Trophoblast cell (in vitro differentiated cells and primary cell): ENCODE data around the gene RPL5.

Experiments used
- DNase-seq, 2 donors: peaks; one replicate each; pipeline ENCODE4 v3.0.0-alpha.2; 2016
- H2AFZ ChIP-seq: 2 replicates; pipeline ENCODE4 v1.6.1; 2013; ENCODE audit warnings: low read length, moderate library complexity, mild to moderate bottlenecking; ENCODE audit not compliant: insufficient read depth, poor library complexity
- H2AK5ac ChIP-seq: 2 replicates; pipeline ENCODE4 v1.6.1; 2013; ENCODE audit warnings: mild to moderate bottlenecking, low read length
- H2BK120ac ChIP-seq: 2 replicates; pipeline ENCODE4 v1.6.1; 2013; ENCODE audit warnings: low read length, mild to moderate bottlenecking, moderate library complexity; ENCODE audit not compliant: insufficient read depth, poor library complexity
- H2BK12ac ChIP-seq: 2 replicates; pipeline ENCODE4 v1.6.1; 2013; ENCODE audit warnings: mild to moderate bottlenecking, low read length, moderate library complexity
- H2BK5ac ChIP-seq: 2 replicates; pipeline ENCODE4 v1.6.1; 2013; ENCODE audit warnings: low read length, low read depth, moderate library complexity, mild to moderate bottlenecking; ENCODE audit not compliant: poor library complexity
- H3K14ac ChIP-seq: 2 replicates; pipeline ENCODE4 v1.6.1; 2013; ENCODE audit warnings: mild to moderate bottlenecking, low read length
- H3K18ac ChIP-seq: 2 replicates; pipeline ENCODE4 v1.6.1; 2013; ENCODE audit warnings: mild to moderate bottlenecking, low read length
- H3K23ac ChIP-seq: 2 replicates; pipeline ENCODE4 v1.6.1; 2013; ENCODE audit warnings: low read length
- H3K27ac ChIP-seq: 2 replicates; pipeline ENCODE4 v1.5.1; 2013; ENCODE audit warnings: low read depth, mild to moderate bottlenecking, inconsistent platforms, low read length, moderate library complexity
- H3K27me3 ChIP-seq: 2 replicates; pipeline ENCODE4 v1.6.1; 2013; ENCODE audit warnings: inconsistent platforms, mild to moderate bottlenecking, low read length, moderate library complexity; ENCODE audit not compliant: insufficient read depth
- H3K36me3 ChIP-seq, 2 experiments: 1 replicate in 1 of 2; 2 replicates in 1 of 2; pipeline ENCODE4 v1.6.1; 2013; ENCODE audit warnings: low read length in 2 of 2, mild to moderate bottlenecking in 2 of 2, moderate library complexity in 1 of 2; ENCODE audit not compliant: insufficient read depth in 2 of 2, control insufficient read depth in 1 of 2
- H3K4ac ChIP-seq: 2 replicates; pipeline ENCODE4 v1.6.1; 2013; ENCODE audit warnings: low read depth, mild to moderate bottlenecking, low read length, moderate library complexity
- H3K4me1 ChIP-seq, 2 experiments: 1 replicate in 1 of 2; 2 replicates in 1 of 2; pipeline ENCODE4 v1.6.1; 2013; ENCODE audit warnings: low read length in 2 of 2, mild to moderate bottlenecking in 2 of 2, moderate library complexity in 1 of 2; ENCODE audit not compliant: insufficient read depth in 2 of 2, control insufficient read depth in 1 of 2
- H3K4me2 ChIP-seq: 2 replicates; pipeline ENCODE4 v1.6.1; 2013; ENCODE audit warnings: inconsistent platforms, mild to moderate bottlenecking, low read length, moderate library complexity
- H3K4me3 ChIP-seq: 2 replicates; pipeline ENCODE4 v1.5.1; 2013; ENCODE audit warnings: mild to moderate bottlenecking, low read depth, low read length, inconsistent platforms
- H3K79me1 ChIP-seq: one replicate; pipeline ENCODE4 v1.6.1; 2013; ENCODE audit warnings: low read length
- H3K79me2 ChIP-seq: 2 replicates; pipeline ENCODE4 v1.6.1; 2013; ENCODE audit warnings: low read length, mild to moderate bottlenecking; ENCODE audit not compliant: control insufficient read depth, insufficient read depth, poor library complexity
- H3K9ac ChIP-seq: 2 replicates; pipeline ENCODE4 v1.6.1; 2013; ENCODE audit warnings: mild to moderate bottlenecking, low read length
- H3K9me3 ChIP-seq: 2 replicates; pipeline ENCODE4 v1.6.1; 2013; ENCODE audit warnings: low read depth, mild to moderate bottlenecking, control low read depth, inconsistent platforms, low read length; ENCODE audit not compliant: insufficient read depth
- H4K12ac ChIP-seq: 2 replicates; pipeline ENCODE4 v1.6.1; 2013; ENCODE audit warnings: low read depth, mild to moderate bottlenecking, low read length, moderate library complexity
- H4K8ac ChIP-seq: 2 replicates; pipeline ENCODE4 v1.6.1; 2013; ENCODE audit warnings: low read depth, mild to moderate bottlenecking, low read length, moderate library complexity
- H4K91ac ChIP-seq: one replicate; pipeline ENCODE4 v1.6.1; 2013; ENCODE audit warnings: low read depth, mild to moderate bottlenecking, low read length, moderate library complexity
- WGBS: extraction: QIAGEN DNeasy Blood & Tissue Kit; methylation state at CpG from one replicate; pipeline ENCODE4 v1.1.7; 2013; ENCODE audit warnings: missing lambda C conversion rate; ENCODE audit not compliant: insufficient read length, insufficient coverage; ENCODE audit errors: extremely low coverage; 5-methylcytosine and 5-hydroxymethylcytosine counted together

RPL5 gene

DNA sequence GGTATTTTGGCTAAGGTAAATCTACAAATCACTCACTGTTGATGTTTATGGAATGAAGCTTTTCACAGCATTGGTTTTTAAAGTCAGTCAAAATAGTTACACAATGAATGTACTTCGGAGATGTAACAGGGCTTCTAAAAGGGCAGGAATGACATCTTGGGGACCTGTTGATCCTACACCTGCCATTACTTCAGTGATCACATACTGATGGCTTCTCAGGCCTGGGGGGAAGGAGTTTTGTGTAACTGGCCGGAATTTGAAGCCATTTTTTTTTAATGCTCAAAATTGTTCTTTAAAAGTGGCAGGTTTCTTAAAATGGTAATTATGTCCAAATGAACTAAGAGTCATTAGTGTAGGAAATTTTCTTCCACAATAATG lies 11.2 kb downstream of the RPL5 start:
- Histone ChIP-seq H3K9me3 (no peaks in the 10 kb centered on the region), H3K14ac (no peak overlapping the region), H4K91ac (no peak overlapping the region), H2BK12ac (no peak overlapping the region), H3K27ac (no peak overlapping the region), H3K4ac (no peak overlapping the region), H3K23ac (no peak overlapping the region), H2BK5ac (no peak overlapping the region), H2BK120ac (no peak overlapping the region), H4K8ac (no peak overlapping the region), H3K4me1 (no peaks in the 10 kb centered on the region), H3K4me2 (no peak overlapping the region), H3K18ac (no peak overlapping the region), H3K9ac (no peak overlapping the region), H3K79me2 (no peaks in the 10 kb centered on the region), H4K12ac (no peak overlapping the region), H3K4me3 (no peak overlapping the region), H3K27me3 (no peaks in the 10 kb centered on the region), H2AK5ac (no peak overlapping the region), H3K36me3 (peaks cover 12 to 22% of the 10 kb centered on the region in 2 experiments), H3K79me1 (no peaks in the 10 kb centered on the region), H2AFZ (no peak overlapping the region)
- WGBS: no CpG with 5 or more reads among the region's 2 CpGs
- no peak for DNase-seq

GRCh38 chr1:92843429-92844352 lies 11.9 kb downstream of the RPL5 start:
- no peak overlapping the region for H3K23ac ChIP-seq
- H2AFZ ChIP-seq: no peak overlapping the region
- H4K8ac ChIP-seq: no peak overlapping the region
- H3K79me2 ChIP-seq: no peaks in the 10 kb centered on the region
- H3K4me3 ChIP-seq: no peak overlapping the region
- H3K4ac ChIP-seq: no peak overlapping the region
- no peak overlapping the region for H3K4me2 ChIP-seq
- H3K27me3 ChIP-seq: no peaks in the 10 kb centered on the region
- H2BK120ac ChIP-seq: no peak overlapping the region
- no peaks in the 10 kb centered on the region for H3K79me1 ChIP-seq
- no peaks in the 10 kb centered on the region for H3K4me1 ChIP-seq
- no peak overlapping the region for H2BK5ac ChIP-seq
- no CpG with 5 or more reads among the region's 8 CpGs for WGBS
- H3K36me3 ChIP-seq: peaks cover 12 to 20% of the 10 kb centered on the region in 2 experiments
- no peak overlapping the region for H2BK12ac ChIP-seq
- no peak overlapping the region for H2AK5ac ChIP-seq
- DNase-seq: no peak
- no peak overlapping the region for H3K27ac ChIP-seq
- H4K12ac ChIP-seq: no peak overlapping the region
- H3K18ac ChIP-seq: no peak overlapping the region
- no peak overlapping the region for H3K9ac ChIP-seq
- no peak overlapping the region for H4K91ac ChIP-seq
- H3K14ac ChIP-seq: no peak overlapping the region
- no peaks in the 10 kb centered on the region for H3K9me3 ChIP-seq

DNA sequence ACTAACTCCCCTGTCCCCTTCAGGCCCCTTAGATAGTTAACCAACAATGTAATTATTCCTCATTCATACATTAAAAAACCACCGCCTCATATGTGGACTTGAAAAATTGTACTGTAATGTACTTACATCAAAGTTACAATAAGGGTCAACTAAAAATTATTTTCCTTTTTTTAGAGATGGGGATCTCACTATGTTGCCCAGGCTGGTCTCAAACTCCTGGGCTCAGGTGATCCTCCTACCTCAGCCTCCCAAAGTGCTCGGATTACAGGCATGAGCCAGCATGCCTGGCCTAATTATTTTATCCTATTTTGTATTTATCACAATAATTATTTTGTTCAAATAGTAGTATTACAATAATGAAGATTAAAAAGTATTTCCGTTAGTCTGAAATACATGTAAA lies 12.6 kb downstream of the RPL5 start:
- no CpG with 5 or more reads among the region's 3 CpGs for WGBS
- Histone ChIP-seq H3K23ac (no peak overlapping the region), H3K79me1 (no peaks in the 10 kb centered on the region), H3K79me2 (no peaks in the 10 kb centered on the region), H3K4ac (no peak overlapping the region), H3K4me3 (no peak overlapping the region), H2BK5ac (no peak overlapping the region), H3K4me1 (no peaks in the 10 kb centered on the region), H2BK120ac (no peak overlapping the region), H3K36me3 (peaks cover 9 to 14% of the 10 kb centered on the region in 2 experiments), H3K18ac (no peak overlapping the region), H2BK12ac (no peak overlapping the region), H4K12ac (no peak overlapping the region), H3K9ac (no peak overlapping the region), H3K27me3 (no peaks in the 10 kb centered on the region), H2AFZ (no peak overlapping the region), H3K14ac (no peak overlapping the region), H3K27ac (no peak overlapping the region), H4K8ac (no peak overlapping the region), H3K9me3 (no peaks in the 10 kb centered on the region), H4K91ac (no peak overlapping the region), H3K4me2 (no peak overlapping the region), H2AK5ac (no peak overlapping the region)
- DNase-seq: no peak

- Histone ChIP-seq H3K4me2 (no peak overlapping the region), H4K12ac (no peak overlapping the region), H3K27me3 (no peaks in the 10 kb centered on the region), H2BK120ac (no peak overlapping the region), H3K36me3 (peaks cover 2 to 6% of the 10 kb centered on the region in 2 experiments), H3K9ac (no peak overlapping the region), H2BK5ac (no peak overlapping the region), H3K23ac (no peak overlapping the region), H3K4ac (no peak overlapping the region), H2AFZ (no peak overlapping the region), H3K4me1 (no peaks in the 10 kb centered on the region), H3K4me3 (no peak overlapping the region), H4K8ac (no peak overlapping the region), H3K9me3 (no peaks in the 10 kb centered on the region), H3K79me2 (no peaks in the 10 kb centered on the region), H3K14ac (no peak overlapping the region), H3K79me1 (no peaks in the 10 kb centered on the region), H4K91ac (no peak overlapping the region), H3K18ac (no peak overlapping the region), H3K27ac (no peak overlapping the region), H2AK5ac (no peak overlapping the region), H2BK12ac (no peak overlapping the region)
- no peak for DNase-seq
- no CpG with 5 or more reads among the region's 3 CpGs for WGBS
These were observed 14.1 kb downstream of the RPL5 start for GRCh38 chr1:92845908-92846307.
